K562 (cell line): ENCODE data around the gene SH3BP5. TPM values are rescaled to one million over a fixed set of nuclear protein-coding genes. Genes with fewer than 3 reads are reported as not detected.

Experiments
- ATAC-seq: fragments of 200-7000 bp; cut with Tn5 transposase; 3 replicates; pipeline ENCODE4 v1.9.1; 2020; ENCODE audit warnings: moderate library complexity
- BruUV-seq: library from RNA; stranded (reverse); fragments of 400-500 nt; replicated peaks from 2 replicates; lab custom pipeline; 2021; lab: Mats Ljungman, UMichigan
- CTCF ChIA-PET: fragments of 300-600 bp; formaldehyde crosslinking; extraction: SDS; loops from one replicate; lab custom pipeline; 2021; ENCODE audit warnings: low intra/inter-chr PET ratio; lab: Yijun Ruan, JAX
- POLR2A ChIA-PET: fragments of 300-600, 350-650 bp; sonication (Branson Sonifier 250); formaldehyde crosslinking; extraction: SDS; loops from one replicate; lab custom pipeline; 2021; ENCODE audit warnings: antibody characterized with exemption, inconsistent platforms; lab: Yijun Ruan, JAX
- DNase-seq, 4 experiments: peaks; one replicate each; pipeline versions ENCODE4 v3.0.0 to v3.0.0-alpha.2; 2011 to 2018; ENCODE audit warnings: low spot score in 3 of 4, mixed read lengths in 3 of 4; ENCODE audit errors: extremely low read depth in 1 of 4
- FAIRE-seq: peaks from 2 replicates; lab custom pipeline; 2011; peaks lifted over from hg19 to GRCh38; lab: Jason Lieb, UNC
- H2AFZ ChIP-seq: 2 replicates; pipeline ENCODE4 v1.6.0; 2011; ENCODE audit warnings: low read depth, low read length, control low read depth, inconsistent platforms
- H3K27ac ChIP-seq: fragments of 200-600 bp; 3 replicates; pipeline ENCODE4 v1.8.0; 2011; ENCODE audit warnings: low read depth, mild to moderate bottlenecking, control low read depth, inconsistent platforms, low read length, moderate library complexity, mixed read lengths; ENCODE audit errors: extremely low read depth
- H3K27me3 ChIP-seq, 2 experiments: fragments of 300-600 bp in 1 of 2; 2 replicates in 1 of 2; 3 replicates in 1 of 2; pipeline versions ENCODE4 v1.6.0 to v1.8.0; 2011; ENCODE audit warnings: inconsistent platforms in 2 of 2, low read length in 2 of 2, mild to moderate bottlenecking in 1 of 2, mixed read lengths in 1 of 2, moderate library complexity in 1 of 2; ENCODE audit not compliant: control insufficient read depth in 2 of 2, insufficient read depth in 2 of 2
- H3K36me3 ChIP-seq: fragments of 300-600 bp; 3 replicates; pipeline ENCODE4 v1.8.0; 2011; ENCODE audit warnings: mild to moderate bottlenecking, low read length, inconsistent platforms; ENCODE audit not compliant: control insufficient read depth, insufficient read depth
- H3K4me1 ChIP-seq, 2 experiments: fragments of 200-600 bp in 1 of 2; replicated peaks in 1 of 2; 2 replicates in 1 of 2; 3 replicates in 1 of 2; pipeline versions ENCODE4 v1.5.1 to v1.8.0; 2011; ENCODE audit warnings: inconsistent platforms in 2 of 2, low read length in 2 of 2, mild to moderate bottlenecking in 1 of 2, mixed read lengths in 1 of 2, moderate library complexity in 1 of 2; ENCODE audit not compliant: control insufficient read depth in 2 of 2, insufficient read depth in 2 of 2
- H3K4me2 ChIP-seq: 2 replicates; pipeline ENCODE4 v1.6.1; 2011; ENCODE audit warnings: low read length, control low read depth, inconsistent platforms, mixed read lengths; ENCODE audit not compliant: insufficient read depth
- H3K4me3 ChIP-seq: fragments of 200-600 bp; sonication (generic), shearing (Covaris generic); 2 replicates; pipeline ENCODE4 v1.5.1; 2016; ENCODE audit warnings: control low read depth, inconsistent platforms
- H3K79me2 ChIP-seq: fragments of 200-600 bp; 3 replicates; pipeline ENCODE4 v1.8.0; 2011; ENCODE audit warnings: low read length, inconsistent platforms; ENCODE audit not compliant: control insufficient read depth, insufficient read depth
- H3K9ac ChIP-seq, 2 experiments: 2 replicates each; pipeline versions ENCODE4 v1.6.0 to v1.6.1; 2011; ENCODE audit warnings: low read depth in 2 of 2, low read length in 2 of 2, control low read depth in 1 of 2, inconsistent platforms in 1 of 2, mild to moderate bottlenecking in 1 of 2, mixed read lengths in 1 of 2; ENCODE audit not compliant: insufficient read depth in 1 of 2
- H3K9me1 ChIP-seq: one replicate; pipeline ENCODE4 v1.6.0; 2011; ENCODE audit warnings: inconsistent platforms, mild to moderate bottlenecking, low read length, moderate library complexity; ENCODE audit not compliant: control insufficient read depth, insufficient read depth
- H3K9me3 ChIP-seq: replicated peaks from 2 replicates; pipeline ENCODE4 v1.5.1; 2011; ENCODE audit warnings: low read depth, low read length, inconsistent platforms; ENCODE audit not compliant: control insufficient read depth, insufficient read depth
- H4K20me1 ChIP-seq: replicated peaks from 2 replicates; pipeline ENCODE4 v1.6.1; 2011; ENCODE audit warnings: low read length, inconsistent platforms, mixed read lengths; ENCODE audit not compliant: control insufficient read depth, insufficient read depth
- ILK ChIP-seq: fragments of 450-650 bp; IDR thresholded peaks from 2 replicates; pipeline ENCODE4 v1.6.1; 2016; ENCODE audit warnings: missing genetic modification characterization, low read depth, mild to moderate bottlenecking, missing compliant biosample characterization, moderate library complexity, borderline replicate concordance
- MECOM ChIP-seq: fragments of 250-450 bp; sonication (Bioruptor Pico); IDR thresholded peaks from 2 replicates; pipeline ENCODE4 v1.8.0; 2022; ENCODE audit warnings: inconsistent platforms
- NCOA2 ChIP-seq, 2 experiments: fragments of 450-650 bp; IDR thresholded peaks; 2 replicates each; pipeline ENCODE4 v1.6.1; 2018; ENCODE audit warnings: mild to moderate bottlenecking in 2 of 2, moderate library complexity in 1 of 2; ENCODE audit not compliant: partially characterized antibody in 2 of 2
- TEAD2 ChIP-seq: fragments of 450-650 bp; IDR thresholded peaks from 2 replicates; pipeline ENCODE4 v1.6.1; 2016; ENCODE audit warnings: missing genetic modification characterization, control low read depth, missing compliant biosample characterization
- ZNF121 ChIP-seq: sonication (generic); formaldehyde crosslinking; conservative IDR thresholded peaks from 2 replicates; pipeline ENCODE4 v1.8.0; 2022; ENCODE audit warnings: missing genetic modification reagents
- ZNF124 ChIP-seq: sonication (generic); formaldehyde crosslinking; IDR thresholded peaks from 2 replicates; pipeline ENCODE4 v1.8.1; 2022; ENCODE audit warnings: missing genetic modification reagents
- ZNF592 ChIP-seq: fragments of 450-650 bp; IDR thresholded peaks from 2 replicates; pipeline ENCODE4 v1.6.1; 2017; ENCODE audit warnings: antibody characterized with exemption, mild to moderate bottlenecking
- WGBS: fragments of 100-300 bp; shearing (Covaris generic); methylation state at CpG from one replicate; pipeline ENCODE4 v1.1.6; 2016; ENCODE audit warnings: low coverage, mixed read lengths; ENCODE audit not compliant: insufficient coverage; ENCODE audit errors: missing lambda C conversion rate; 5-methylcytosine and 5-hydroxymethylcytosine counted together
- in situ Hi-C: fragments of 300-500 bp; cut with MboI; formaldehyde crosslinking; loops from 4 replicates; pipeline ENCODE4 v1.15.0; 2018; ENCODE audit warnings: inconsistent platforms, mixed read lengths
- intact Hi-C: fragments of 100-400 bp; cut with micrococcal nuclease; formaldehyde crosslinking; loops from 2 replicates; pipeline ENCODE4 v1.14.2; 2022
- polyA plus RNA-seq, 8 experiments: library from polyadenylated mRNA; depleted of rRNA in 4 of 8; stranded (reverse) in 5 of 8; unstranded in 3 of 8; fragments of >200 nt; fragmentation: Nextera tagmentation in 2 of 8; fragmentation: Illumina TruSeq in 1 of 8; extraction: Ambion mirVana in 2 of 8; extraction: Trizol in 1 of 8; gene quantifications; 2 replicates each; pipeline versions ENCODE4 v1.2.1 to v1.2.3, GENCODE V29; 2011 to 2014; ENCODE audit warnings: inconsistent platforms in 1 of 8, missing spikeins in 1 of 8
- total RNA-seq, 7 experiments: library from RNA; depleted of rRNA in 6 of 7; stranded (reverse); fragments of >200 nt in 6 of 7; fragmentation: Illumina TruSeq in 2 of 7; extraction: Trizol in 2 of 7; gene quantifications; 2 replicates each; pipeline versions ENCODE4 v1.2.1 to v1.2.3, GENCODE V29; 2011 to 2021; ENCODE audit warnings: low replicate concordance in 1 of 7

SH3BP5 gene
- total and polyA plus RNA-seq, 9 of the 15 experiments (the other 6 are each of a cell fraction or from before 2014, with no cell fraction given) = 2.9 to 29.0 (median 14.9) TPM

DNA sequence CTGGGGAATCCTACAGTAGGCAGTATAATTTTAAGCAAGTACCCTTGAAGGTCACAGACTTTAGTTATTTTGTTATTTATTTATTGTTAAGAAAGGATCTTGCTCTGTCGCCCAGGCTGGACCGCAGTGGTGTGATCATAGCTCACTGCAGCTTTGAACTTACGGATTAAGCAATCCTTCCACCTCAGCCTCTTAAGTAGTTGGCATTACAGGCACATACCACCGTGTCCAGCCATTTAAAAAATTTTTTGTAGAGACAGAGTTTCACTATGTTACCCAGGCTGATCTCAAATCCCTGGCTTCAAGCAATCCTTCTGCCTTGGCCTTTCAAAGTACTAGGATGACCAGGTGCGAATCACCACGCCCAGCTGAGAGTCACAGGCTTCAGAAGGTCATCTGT is 22.1 kb upstream of the SH3BP5 start:
- no peaks in the 10 kb centered on the region for H4K20me1 ChIP-seq
- H3K27ac ChIP-seq = no peak overlapping the region
- no peak for DNase-seq
- no peak for TF ChIP-seq ILK (tag)
- no peak for TF ChIP-seq TEAD2
- peak; percentile 28; the same call in 1 of the 2 replicates for TF ChIP-seq ZNF121 (CRISPR knock-in tag)
- no peak for TF ChIP-seq ZNF124 (CRISPR knock-in tag)
- TF ChIP-seq, all 486 proteins: peak for 1
- Histone ChIP-seq H3K4me2 (no peak overlapping the region), H2AFZ (peak overlapping the region; percentile 42; the same call in 1 of the 2 replicates), H3K4me3 (no peak overlapping the region), H3K9ac (no peak overlapping the region), H3K36me3 (no peaks in the 10 kb centered on the region), H3K79me2 (no peaks in the 10 kb centered on the region), H3K9me1 (no peaks in the 10 kb centered on the region), H3K4me1 (no peaks in the 10 kb centered on the region; a peak in 1 of 5 replicates), H3K27me3 (no peaks in the 10 kb centered on the region), H3K9me3 (0 out of 2 replicates have a peak, but pooled peaks cover 2% of the 10 kb centered on the region)
- 64% methylated on average over 6 of the region's 6 CpGs for whole genome bisulfite sequencing
- ATAC-seq (no peak), FAIRE-seq (peak; percentile 48)
- BruUV-seq = no TSS peak
- intact Hi-C loops (no loop called here), in situ Hi-C loops (no loop called here)
- CTCF ChIA-PET = no interaction called here
- POLR2A ChIA-PET = interaction anchor here (1.4 kb wide), 3 partner anchors 9 to 22 kb away, joined by 3 to 5 read pairs (median 3); partner anchors contain the start of gene SH3BP5

DNA sequence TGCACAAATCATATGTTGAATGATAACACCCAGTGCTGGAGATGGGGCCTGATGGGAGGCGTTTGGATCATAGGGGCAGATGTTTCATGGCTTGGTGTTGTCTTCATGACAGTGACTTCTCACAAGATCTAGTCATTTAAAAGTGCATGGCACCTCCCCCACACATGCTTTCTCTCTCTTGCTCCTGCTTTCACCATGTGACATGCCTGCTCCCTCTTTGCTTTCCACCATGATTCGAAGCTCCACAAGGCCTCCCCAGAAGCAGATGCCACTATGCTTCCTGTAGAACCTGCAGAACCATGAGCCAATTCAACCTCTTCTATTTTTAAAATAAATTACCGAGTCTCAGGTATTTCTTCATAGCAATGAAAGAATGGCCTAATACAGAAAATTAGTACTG is 17.8 kb upstream of the SH3BP5 start:
- Histone ChIP-seq H3K9me1 (no peaks in the 10 kb centered on the region), H3K9ac (no peak overlapping the region), H3K4me2 (no peak overlapping the region), H3K27ac (no peak overlapping the region), H3K27me3 (no peaks in the 10 kb centered on the region), H3K4me1 (peaks cover 12 to 18% of the 10 kb centered on the region in 2 experiments), H3K79me2 (no peaks in the 10 kb centered on the region), H4K20me1 (no peaks in the 10 kb centered on the region), H3K36me3 (no peaks in the 10 kb centered on the region), H3K4me3 (no peak overlapping the region), H2AFZ (peak overlapping the region; percentile 41), H3K9me3 (0 out of 2 replicates have a peak, but pooled peaks cover 2% of the 10 kb centered on the region)
- 41% methylated on average over 3 of the region's 3 CpGs for WGBS
- ChIA-PET CTCF (no interaction called here), POLR2A (no interaction called here)
- no TSS peak for BruUV-seq
- intact Hi-C loops = no loop called here
- DNase-seq (peak in 1 of 4 experiments; percentile 31), ATAC-seq (peak; percentile 18; the same call in 1 of the 3 replicates), FAIRE-seq (peak; percentile 29)
- in situ Hi-C loops = no loop called here
- TF ChIP-seq NCOA2 (IDR thresholded peaks at IDR 0.05; ENCODE audit: partially characterized antibody in 2 of 2) = no peak
- 0 out of 2 replicates have a peak, but pooled peaks have one; percentile 44 for TF ChIP-seq ZNF592
- 0 out of 2 replicates have a peak, but pooled peaks have one; percentile 32 for TF ChIP-seq MECOM (CRISPR knock-in tag)
